Superior temporal gyrus (tissue), 1 donor: ENCODE measurements around the gene SLC18A3.

Source experiments
- DNase-seq: peaks from one replicate; pipeline ENCODE4 v3.0.0-alpha.2; 2016; ENCODE audit errors: extremely low spot score

SLC18A3 gene

DNA sequence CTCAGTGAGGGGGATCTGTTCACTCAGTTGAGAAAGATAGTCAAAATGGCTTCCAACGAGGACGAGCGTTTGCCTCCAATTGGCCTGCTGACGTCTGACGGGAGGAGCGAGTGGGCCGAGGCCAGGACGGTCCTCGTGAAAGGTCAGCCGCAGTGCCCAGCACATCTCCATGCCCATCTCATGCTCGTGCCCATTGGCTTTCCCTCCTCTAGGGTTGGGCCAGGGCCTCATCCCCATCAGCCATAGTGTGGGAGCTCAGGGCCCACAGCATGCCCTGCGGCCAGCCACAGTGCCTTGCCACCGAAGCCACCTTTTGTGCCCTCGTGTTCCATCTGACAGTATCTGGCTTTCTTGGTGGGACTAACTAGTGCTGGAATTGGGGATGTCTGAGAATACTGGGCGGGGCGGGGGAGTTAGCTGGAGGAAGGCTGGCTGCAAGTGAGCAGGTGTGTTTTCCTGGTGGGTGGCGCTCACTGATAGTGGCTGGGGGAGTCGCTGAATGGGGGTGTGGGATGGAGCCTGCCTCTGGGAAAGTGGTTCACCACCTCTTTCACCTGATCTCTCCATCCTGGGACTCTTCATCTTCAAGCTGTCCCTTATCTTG, 17.6 kb downstream of the SLC18A3 start:
- DNase-seq: no peak

DNA sequence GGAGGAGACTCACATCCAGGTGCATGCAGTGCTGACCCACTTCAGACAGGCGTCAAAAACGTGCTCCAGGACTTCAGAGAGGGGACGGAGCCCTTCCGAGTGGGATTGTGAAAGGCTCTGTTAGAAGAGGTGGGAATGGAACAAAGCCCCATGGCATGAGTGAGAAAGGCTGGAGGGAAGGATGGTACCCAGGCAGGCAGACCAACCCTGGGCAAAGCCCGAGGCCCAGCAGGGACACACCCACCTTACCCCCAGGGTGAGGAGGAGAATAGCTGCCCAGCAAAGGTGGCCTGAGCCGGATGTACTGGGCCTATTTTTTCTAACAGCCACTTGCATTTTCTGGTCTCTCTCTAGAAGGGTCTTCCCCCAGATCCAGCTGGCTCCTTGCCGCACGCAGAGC, 18.5 kb downstream of the SLC18A3 start:
- DNase-seq: no peak

DNA sequence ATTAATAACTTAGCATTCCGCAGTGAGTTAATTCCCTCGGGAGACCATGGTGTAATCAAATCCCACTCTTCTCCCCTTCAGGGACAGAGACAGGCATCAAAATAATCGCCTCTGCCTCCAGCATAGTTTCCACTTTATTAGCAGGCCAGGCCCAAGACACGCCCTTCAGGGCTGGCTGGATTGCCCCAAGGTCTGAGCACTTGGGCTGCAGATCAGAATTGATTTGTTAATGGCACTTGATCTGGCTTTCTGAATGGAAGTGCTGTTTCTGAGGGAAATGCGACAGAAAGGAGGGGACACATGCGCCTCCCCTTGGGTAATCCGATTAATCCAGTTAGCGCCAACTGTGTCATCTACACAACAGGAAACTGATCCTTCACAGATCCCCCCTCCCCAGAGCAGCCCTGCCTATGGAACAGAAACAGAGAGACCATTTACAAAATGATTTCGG, 19.3 kb downstream of the SLC18A3 start:
- DNase-seq: no peak

DNA sequence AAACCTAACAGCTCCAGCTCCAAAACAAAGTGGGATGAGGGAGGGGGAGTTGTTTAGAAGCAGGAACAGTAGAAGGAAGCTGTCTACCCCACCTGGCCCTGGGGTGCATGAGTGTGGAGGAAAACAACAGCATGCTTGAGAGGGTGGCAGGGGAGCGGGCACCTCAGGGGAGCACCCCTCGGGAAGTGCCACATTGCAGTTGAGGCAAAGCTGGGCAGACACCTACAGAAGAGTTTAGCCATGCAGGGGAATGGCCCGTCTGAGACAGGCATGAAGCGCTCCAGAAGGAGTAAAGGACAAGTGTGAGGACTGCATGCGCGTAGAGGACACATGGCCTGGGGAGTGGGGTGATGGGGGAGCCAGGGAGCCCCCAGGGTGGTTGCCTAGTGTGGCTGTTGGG, 21.9 kb downstream of the SLC18A3 start:
- no peak for DNase-seq

DNA sequence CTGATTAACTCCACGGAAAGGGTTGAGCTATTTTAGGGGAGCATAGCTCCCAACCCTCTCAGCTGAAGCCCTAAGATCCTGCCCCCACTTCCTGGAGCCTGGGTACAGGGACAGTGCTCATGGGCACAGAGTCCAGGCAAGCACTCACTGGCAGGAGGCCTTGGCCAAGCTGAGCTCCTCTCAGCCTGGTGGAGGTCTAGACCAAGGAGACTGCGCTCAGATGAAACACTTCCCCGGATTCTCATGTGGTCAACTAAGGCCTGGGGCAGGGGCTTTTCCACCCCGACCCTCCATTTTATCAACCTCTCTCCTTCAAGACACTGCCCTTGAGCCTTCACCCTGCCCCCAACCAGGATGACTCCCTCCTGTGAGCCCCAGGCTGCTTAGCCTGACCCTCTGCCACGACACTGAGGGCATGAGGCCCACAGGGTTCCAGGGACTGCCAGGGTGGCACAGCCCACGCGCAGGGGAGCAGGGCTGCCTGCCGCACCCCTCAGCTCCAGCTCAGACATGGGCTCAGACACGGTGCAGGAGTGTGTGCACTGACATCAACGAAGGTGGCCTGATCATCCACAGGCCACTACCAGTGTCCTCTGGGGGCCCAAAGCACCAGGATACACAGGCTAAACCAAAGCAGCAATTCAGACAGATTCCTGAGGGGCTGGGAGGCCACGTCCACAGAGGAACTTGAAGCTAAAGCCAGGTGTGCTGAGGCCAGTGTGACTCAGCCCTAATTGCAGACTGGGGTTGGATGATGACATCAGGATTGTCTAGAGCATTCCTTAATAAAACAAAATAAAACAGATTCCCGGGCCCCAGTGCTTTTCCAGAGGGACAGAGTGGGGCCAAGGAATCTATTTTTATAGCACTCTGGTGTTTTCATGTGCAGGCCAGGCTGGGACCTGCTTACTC, 22.6 kb downstream of the SLC18A3 start:
- no peak for DNase-seq

DNA sequence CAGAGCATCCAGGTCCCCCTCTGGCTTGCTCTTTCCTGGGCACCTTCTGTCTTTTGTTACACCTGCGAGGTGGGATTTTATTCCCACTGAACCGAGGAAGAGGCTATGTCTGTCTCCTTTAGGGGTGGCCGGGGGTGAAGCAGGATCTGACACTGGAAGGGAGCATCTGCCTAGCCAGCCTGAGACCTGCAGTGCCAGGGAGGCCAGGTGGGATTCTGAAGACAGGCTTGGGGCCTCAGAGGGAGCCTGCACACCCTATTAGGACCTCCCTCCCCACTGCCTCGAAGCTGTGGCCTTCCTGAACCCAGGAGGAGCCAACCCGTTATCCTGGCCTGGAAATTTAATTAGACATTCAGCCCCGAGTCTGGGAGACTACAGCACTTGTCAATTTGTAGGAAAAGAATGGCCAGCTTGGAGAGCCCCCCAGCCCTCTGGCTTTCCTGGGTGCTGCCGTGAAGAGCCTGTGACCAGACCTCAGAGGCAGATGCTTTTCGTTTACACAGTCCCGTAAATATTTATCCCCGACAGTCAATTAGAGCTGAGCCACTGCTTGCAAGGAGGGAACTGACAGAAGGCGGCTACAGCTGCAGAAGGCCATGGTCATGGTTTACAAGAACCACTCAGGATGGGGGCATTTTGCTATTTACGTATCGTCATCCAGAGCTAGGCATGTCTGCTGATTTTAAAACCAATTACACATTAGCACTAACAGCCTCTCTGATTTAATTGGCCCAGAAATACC, 23.4 kb downstream of the SLC18A3 start:
- DNase-seq: no peak

DNA sequence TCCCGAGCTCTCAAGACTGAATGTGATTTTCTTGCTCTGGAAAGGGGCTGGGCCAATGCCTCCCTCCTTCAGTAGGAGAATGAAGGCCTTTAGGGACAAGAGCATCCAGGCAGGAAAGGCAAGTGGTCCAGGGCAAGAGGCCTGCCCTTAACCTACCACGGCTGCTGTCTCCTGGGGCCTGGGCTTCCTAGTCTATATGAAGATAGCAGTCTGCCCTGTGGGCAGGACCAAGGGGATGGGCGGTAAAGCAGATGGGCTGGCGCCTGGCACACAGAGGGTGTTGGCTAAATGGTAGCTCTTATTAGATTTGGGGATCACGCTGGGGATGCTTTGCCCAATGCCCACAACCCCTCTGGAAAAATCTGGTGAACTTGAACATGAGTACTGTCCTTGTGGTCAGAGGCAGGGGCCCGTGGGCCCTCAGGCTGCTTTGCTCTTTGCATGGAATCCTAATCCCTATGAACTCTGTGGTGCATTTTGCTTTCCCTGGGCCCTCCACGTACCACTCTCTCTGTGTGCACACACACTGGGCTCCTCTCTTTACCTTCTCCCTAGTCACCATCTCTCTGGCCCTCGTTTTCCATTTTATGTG, 24.1 kb downstream of the SLC18A3 start:
- DNase-seq: no peak

DNA sequence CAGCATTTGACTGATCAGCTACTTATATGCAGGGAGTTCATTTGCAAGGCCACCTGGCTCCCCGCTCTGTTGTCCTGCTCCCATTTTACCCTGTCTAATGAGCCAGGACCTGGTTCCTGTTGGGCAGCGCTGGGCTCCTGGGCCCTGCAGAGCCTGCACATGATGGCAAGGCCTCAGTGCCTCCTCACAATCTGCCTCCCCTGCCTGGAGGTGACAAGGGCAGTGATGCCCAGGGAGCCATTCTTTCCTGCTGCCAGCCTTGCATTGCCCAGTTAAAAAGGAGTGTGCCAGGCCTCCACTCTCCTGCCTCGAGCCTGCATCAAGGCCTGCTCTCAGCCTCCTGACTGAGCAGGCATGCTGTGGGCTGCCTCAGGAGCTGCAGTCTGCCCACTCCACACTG, 32.2 kb downstream of the SLC18A3 start:
- DNase-seq: no peak

DNA sequence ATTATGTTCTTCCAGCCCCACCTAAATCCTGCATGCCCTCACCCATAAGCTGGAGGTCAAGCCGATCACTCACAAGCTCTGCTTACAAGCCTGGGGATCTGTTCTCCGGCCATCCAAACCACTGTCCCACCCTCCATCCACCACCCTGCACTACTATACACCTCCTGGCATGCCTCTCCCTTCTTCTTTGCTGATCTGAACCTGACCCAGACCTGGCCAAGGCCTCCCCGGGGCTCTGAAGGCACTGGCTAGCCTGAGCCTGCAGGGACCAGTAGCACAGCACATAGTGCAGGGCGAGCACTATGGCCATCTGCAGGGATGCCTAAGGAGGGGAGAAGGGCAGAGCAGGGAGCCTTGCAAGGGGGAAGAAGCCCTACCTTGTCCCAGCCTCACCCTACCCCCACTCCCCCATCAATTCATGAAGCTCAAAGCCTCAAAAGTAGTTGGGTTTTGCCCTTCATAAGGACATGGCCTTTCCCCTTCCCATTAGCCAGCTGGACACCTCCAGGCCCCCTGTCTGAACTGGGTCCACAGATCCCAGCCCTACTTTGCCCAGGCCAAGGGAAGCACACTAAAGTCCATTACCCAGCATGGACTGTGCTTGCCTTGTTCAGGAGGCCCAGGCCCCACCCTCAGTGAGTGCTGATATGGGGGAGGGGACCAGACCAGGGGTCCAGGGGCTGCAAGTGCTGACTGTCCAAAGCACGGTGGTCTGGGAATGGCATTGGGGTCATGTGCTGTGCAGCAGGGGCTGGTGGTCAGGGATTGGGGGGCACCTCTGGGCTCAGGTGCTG, 33.3 kb downstream of the SLC18A3 start:
- DNase-seq: no peak

DNA sequence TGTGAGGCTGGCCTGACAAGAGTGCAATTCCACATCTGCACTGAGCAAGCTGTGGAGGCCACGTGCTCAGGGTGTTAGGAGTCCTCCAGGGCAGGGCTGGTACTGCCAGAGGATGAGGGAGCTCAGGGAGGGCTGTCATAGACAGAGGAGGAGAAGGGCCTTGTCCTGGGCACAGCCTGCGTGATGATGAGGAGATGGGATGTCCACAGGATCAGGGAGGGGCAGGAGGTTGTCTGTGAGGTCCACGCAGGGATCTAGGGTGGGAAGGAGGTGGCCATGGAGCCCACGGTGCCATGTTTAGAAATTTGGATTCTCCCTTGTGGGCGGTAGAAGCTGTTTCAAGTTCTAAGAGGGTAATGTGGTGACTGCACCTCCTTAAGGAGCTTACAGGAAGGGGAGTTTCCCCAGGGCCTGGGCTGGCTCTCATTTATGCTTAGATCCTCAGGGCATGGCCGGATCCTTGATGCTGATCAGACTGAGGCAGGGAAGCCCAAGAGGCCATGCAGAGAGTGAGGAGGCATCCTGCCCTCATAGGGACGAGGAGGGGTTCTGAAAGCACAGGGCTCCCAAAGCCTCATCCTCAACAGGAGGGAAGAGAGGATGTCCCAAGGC, 34.0 kb downstream of the SLC18A3 start:
- DNase-seq: no peak

DNA sequence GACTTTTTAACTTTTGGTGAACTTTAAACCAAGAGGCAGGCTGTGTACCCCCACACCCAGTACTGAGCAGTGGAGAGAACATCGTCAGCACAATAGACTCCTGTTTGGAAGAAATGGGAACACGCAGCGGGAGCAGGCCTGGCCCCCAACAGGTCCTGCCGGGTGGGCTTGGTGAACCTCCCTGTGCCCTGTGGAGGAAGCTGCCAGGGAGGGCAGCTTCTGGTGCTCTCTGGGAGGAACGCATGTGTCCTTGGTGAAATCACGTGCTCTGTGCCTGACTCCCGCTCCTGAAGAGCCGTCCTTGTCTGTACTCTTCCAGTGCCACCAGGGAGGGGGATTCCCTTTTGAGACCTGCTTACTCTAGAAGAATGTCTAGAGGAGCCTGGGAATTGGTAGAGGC, 35.3 kb downstream of the SLC18A3 start:
- DNase-seq: no peak

DNA sequence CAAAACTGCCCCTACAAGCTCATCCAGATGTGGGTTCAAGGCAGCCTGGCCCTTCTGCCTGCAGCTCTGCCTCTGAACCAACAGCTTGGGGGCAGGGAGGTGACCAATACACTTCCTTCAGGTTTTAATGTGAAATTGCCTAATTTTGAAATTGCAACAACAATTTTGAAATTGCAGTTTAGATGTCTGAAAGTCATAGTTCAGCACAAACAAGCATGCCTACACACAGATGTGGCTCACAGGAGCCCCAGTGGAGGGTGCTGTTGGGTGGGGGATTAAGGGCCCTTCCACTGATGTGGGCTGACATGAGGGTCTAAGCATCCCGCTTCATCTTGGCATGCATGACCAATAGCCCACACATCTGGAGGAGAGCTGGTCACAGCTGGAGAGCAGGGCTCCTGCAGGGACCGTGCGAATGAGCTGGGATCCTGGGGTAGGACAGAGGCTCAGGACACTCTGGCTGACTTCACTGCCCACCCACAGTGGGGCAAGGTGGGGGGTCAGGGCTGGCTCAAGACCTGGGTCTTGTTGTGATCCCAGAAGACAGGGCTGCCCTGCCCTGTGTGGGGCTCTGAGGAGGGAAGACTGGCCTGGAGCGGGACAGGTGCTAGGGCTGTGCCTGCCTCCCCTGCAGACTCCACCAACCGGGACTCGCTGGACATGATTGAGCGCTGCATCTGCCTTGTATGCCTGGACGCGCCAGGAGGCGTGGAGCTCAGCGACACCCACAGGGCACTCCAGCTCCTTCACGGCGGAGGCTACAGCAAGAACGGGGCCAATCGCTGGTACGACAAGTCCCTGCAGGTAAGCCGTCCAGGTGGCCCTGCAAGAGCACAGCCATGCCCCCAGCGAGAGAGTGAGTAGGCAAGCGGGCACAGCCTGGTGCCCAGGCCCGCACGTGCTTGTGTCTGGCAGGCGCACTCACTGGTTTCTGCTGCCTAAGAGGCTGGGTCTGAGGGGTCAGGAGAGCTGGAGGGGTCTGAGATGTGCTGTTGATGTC, 36.1 kb downstream of the SLC18A3 start:
- no peak for DNase-seq

DNA sequence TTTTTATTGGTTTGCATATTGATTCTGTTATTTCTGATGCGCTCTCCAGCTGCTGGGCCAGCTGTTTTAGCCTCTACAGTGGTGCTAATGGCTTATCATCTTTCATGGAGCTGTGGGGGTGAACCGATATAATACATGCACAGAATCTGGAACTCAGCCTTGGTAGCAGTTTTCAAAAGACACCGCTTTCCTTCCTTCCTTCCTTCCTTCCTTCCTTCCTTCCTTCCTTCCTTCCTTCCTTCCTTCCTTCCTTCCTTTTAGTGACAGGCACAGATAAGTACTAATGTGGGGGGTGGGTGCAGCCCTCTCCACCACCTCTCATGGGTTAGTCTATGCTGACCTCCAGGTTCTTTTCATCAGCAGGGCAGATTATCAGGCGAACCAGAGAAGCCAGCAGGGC, 37.4 kb downstream of the SLC18A3 start:
- no peak for DNase-seq

DNA sequence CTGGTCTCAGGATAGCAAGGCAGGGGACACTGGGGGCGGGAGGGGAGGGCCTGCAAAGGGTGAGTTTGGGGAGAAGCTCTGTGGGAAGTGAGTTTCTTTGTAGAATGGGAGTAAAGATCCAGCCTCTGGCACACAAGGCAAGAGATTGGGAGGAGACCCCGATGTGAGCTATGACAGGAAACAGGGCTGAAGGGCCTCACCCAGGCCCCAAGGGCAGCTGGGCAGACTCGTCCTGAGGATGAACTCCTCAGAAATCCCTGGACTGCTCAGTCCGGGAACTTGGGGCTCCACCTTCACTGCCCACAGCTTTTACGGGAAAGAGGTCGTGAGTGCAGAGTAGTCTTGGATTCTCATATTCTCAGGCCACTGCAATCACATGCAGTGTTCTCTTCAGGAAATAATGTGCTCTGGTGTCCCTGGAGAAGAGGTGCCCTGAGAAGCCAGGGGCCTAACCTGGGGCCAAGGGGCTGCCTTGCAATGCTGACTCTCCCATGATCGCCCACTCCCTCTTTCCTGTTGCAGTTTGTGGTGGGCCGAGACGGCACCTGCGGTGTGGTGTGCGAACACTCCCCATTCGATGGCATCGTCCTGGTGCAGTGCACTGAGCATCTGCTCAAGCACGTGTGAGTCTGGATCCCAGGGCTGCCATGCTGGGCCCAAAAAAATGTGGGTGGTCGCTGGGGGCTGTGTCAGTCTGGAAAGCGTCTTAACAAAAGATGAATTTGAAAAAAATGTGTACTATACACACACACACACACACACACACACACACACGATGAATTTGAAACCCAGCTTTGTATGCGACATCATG, 38.1 kb downstream of the SLC18A3 start:
- no peak for DNase-seq

DNA sequence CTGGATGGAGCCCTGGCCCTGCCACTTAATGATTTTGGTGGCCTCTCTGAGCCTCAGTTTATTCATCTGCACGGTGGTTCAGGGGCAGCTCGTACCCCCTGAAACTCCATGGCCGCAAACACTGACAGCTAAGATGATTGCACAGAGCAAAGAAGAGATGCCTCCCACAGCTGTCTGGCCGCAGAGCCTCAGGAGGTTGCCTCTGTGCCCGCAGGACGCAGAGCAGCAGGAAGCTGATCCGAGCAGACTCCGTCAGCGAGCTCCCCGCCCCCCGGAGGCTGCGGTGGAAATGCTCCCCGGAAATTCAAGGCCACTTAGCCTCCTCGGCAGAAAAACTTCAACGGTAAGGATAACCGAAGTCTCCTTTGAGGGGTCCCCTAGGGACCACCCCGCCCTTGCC, 39.2 kb downstream of the SLC18A3 start:
- DNase-seq: no peak

DNA sequence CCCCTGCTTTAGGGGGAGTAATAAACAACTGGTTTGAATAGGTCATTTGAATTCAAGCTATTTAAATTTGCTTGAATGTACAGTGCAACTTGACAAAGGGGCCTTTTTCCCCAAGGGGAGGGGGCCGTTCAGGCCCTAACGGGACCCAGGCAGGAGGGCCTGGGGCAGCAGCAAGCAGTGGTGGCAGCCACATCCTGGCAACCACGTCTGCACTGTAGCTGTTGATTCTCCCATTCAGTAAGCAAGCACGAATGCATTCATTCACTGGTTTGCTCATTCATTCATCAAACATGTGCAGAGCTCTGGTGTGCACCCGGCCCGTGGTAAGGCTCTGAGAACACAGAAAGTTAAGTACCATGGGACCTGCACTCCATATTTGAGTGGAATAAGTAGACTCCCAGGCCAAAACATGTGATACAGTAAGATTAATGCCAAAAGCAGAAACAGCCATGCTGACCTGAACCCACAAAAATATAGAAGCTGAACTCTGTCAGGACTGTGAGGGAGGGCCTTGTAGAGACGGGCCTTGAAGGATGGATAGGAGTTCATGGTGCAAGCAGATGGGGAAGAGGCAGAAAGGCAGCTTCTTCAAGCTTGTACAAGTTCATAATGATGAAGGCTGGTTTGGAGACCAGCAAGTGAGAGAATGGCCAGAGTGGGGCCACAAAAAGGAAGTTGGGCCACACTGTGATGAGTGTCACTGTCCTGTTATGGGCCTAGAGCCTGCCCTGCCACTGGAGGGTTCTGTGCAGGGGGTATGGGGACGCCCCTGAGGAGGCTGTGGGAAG, 40.0 kb downstream of the SLC18A3 start:
- no peak for DNase-seq

DNA sequence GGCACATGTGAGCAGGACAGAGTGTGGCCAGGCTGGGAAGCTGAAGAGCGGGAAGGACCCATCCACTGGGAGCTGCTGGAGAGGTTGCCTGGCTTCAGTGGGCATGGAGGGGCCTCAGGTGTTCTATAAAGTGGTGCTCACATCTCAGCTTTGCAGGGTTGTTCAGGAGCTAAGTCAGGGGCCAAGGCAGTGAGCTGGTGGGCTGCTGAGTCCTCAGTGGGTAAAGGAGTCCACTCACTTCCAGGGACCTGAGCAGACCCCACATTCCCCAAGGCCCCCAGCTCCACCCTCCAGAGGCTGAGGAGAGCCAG, 40.6 kb downstream of the SLC18A3 start:
- DNase-seq: no peak
